SH-SY5Y (cell line): Measurements from ENCODE around the gene ELOVL7.

Source experiments
- GATA2 ChIP-seq: IDR thresholded peaks from 2 replicates; pipeline ENCODE4 v1.6.1; 2011; ENCODE audit warnings: mild to moderate bottlenecking, low read depth, low read length
- GATA3 ChIP-seq: IDR thresholded peaks from 2 replicates; pipeline ENCODE4 v1.6.1; 2011; ENCODE audit warnings: low read depth, mild to moderate bottlenecking, low read length, moderate library complexity

GRCh38 chr5:60841361-60841760 is 2.7 kb downstream of the ELOVL7 start:
- TF ChIP-seq GATA2 (no peak), GATA3 (no peak)
